GM18867 (cell line): ENCODE results near the gene ARHGEF1.

Experiments
- ATAC-seq: cut with Tn5 transposase; IDR thresholded peaks from one replicate; pipeline ENCODE4 v1.9.1; 2021; ENCODE audit warnings: mild to moderate bottlenecking, moderate library complexity; ENCODE audit not compliant: unreplicated experiment

The ARHGEF1 gene

GRCh38 chr19:41883463-41883820 lies 458 bp downstream of the ARHGEF1 start:
- no peak for ATAC-seq

- ATAC-seq = peak; percentile 76
Measured at GRCh38 chr19:41883821-41884733, 1.1 kb downstream of the ARHGEF1 start.

GRCh38 chr19:41886761-41887710 lies 4.1 kb downstream of the ARHGEF1 start:
- ATAC-seq = no peak

GRCh38 chr19:41887711-41888382 lies 4.9 kb downstream of the ARHGEF1 start:
- no peak for ATAC-seq

- ATAC-seq = no peak
Measured at GRCh38 chr19:41888926-41889325, 5.9 kb downstream of the ARHGEF1 start.

GRCh38 chr19:41889896-41890295 lies 6.9 kb downstream of the ARHGEF1 start:
- ATAC-seq = no peak

- ATAC-seq = no peak
Measured at GRCh38 chr19:41890936-41891335, 8.0 kb downstream of the ARHGEF1 start.

GRCh38 chr19:41892173-41892902 lies 9.4 kb downstream of the ARHGEF1 start:
- ATAC-seq = no peak

- ATAC-seq = no peak
Measured at GRCh38 chr19:41893899-41894298, 10.9 kb downstream of the ARHGEF1 start.

- ATAC-seq = no peak
Measured at GRCh38 chr19:41894350-41894749, 11.4 kb downstream of the ARHGEF1 start.

- no peak for ATAC-seq
Measured at GRCh38 chr19:41895745-41896580, 13.0 kb downstream of the ARHGEF1 start.

- ATAC-seq = no peak
Measured at GRCh38 chr19:41896581-41896942, 13.6 kb downstream of the ARHGEF1 start.

GRCh38 chr19:41897181-41897580 lies 14.2 kb downstream of the ARHGEF1 start:
- no peak for ATAC-seq

GRCh38 chr19:41897820-41898219 lies 14.8 kb downstream of the ARHGEF1 start:
- ATAC-seq = no peak

GRCh38 chr19:41898235-41898634 lies 15.3 kb downstream of the ARHGEF1 start:
- ATAC-seq = no peak

- ATAC-seq = no peak
Measured at GRCh38 chr19:41901707-41902360, 18.9 kb downstream of the ARHGEF1 start.

- no peak for ATAC-seq
Measured at GRCh38 chr19:41902594-41902993, 19.6 kb downstream of the ARHGEF1 start.

GRCh38 chr19:41903193-41903953 lies 20.4 kb downstream of the ARHGEF1 start:
- no peak for ATAC-seq
